Mucosa of descending colon (tissue), 3 donors: Measurements from ENCODE around the gene CAMK4. TPM values are rescaled to one million over a fixed set of nuclear protein-coding genes. Genes with fewer than 3 reads are reported as not detected.
"Not testable (repeated sequence)": the region's sequence is repeated elsewhere in the genome, so short reads cannot be mapped to it uniquely, and the experiment has no call there.

Experiments used
- ATAC-seq: fragments of 200-7000 bp; cut with Tn5 transposase; one replicate; pipeline ENCODE4 v1.9.1; 2020; ENCODE audit warnings: mild to moderate bottlenecking, moderate library complexity
- DNase-seq, 3 donors: peaks; one replicate each; pipeline ENCODE4 v3.0.0-alpha.2; 2020
- H3K36me3 ChIP-seq: fragments of 200-600 bp; one replicate; pipeline ENCODE4 v1.8.0; 2021; ENCODE audit warnings: low read depth, mild to moderate bottlenecking
- H3K4me1 ChIP-seq: fragments of 200-600 bp; one replicate; pipeline ENCODE4 v1.8.0; 2021; ENCODE audit warnings: low read depth, mild to moderate bottlenecking
- H3K4me3 ChIP-seq: fragments of 200-600 bp; one replicate; pipeline ENCODE4 v1.8.0; 2021; ENCODE audit warnings: mild to moderate bottlenecking
- H3K9me3 ChIP-seq: fragments of 200-600 bp; one replicate; pipeline ENCODE4 v1.8.0; 2021; ENCODE audit warnings: mild to moderate bottlenecking
- CTCF ChIP-seq: fragments of 200-600 bp; IDR thresholded peaks from one replicate; pipeline ENCODE4 v1.8.0; 2022; ENCODE audit warnings: antibody characterized with exemption, mild to moderate bottlenecking
- intact Hi-C, 2 donors: fragments of 100-400 bp; cut with DNase I in 1 of 2; cut with micrococcal nuclease in 1 of 2; formaldehyde crosslinking; loops; one replicate each; pipeline versions ENCODE4 v1.11.0 to v1.11.1; 2022; cut with DNase I, micrococcal nuclease
- total RNA-seq, 3 donors: library from RNA; stranded (reverse); fragmentation: NEBNext Ultra II Directional in 2 of 3; extraction: Animal tissue kit (Norgen Biotek cat#: 25700) in 2 of 3; gene quantifications; one replicate each; pipeline versions ENCODE4 v1.2.1 to v1.2.4, GENCODE V29; 2021 to 2023
- donor health status: DM: no; HTN: no; CAD: no; lungs with moderate emphysema.
- donor health status: DM: no; HTN: no; CAD: no.
- donor health status: DM: no; HTN: yes; CAD: no.

The CAMK4 gene
- total RNA-seq, 3 donors from 2014 or later = 2.0 to 5.5 (median 4.0) TPM

GRCh38 chr5:111345731-111346130 is 121.5 kb downstream of the CAMK4 start:
- intact Hi-C loops = no loop called here
- no peaks in the 10 kb centered on the region for H3K9me3 ChIP-seq
- H3K36me3 ChIP-seq = no peaks in the 10 kb centered on the region
- no peaks in the 10 kb centered on the region for H3K4me1 ChIP-seq
- no peak overlapping the region for H3K4me3 ChIP-seq
- no peak for ATAC-seq
- no peak for TF ChIP-seq CTCF
- DNase-seq = no peak

DNA sequence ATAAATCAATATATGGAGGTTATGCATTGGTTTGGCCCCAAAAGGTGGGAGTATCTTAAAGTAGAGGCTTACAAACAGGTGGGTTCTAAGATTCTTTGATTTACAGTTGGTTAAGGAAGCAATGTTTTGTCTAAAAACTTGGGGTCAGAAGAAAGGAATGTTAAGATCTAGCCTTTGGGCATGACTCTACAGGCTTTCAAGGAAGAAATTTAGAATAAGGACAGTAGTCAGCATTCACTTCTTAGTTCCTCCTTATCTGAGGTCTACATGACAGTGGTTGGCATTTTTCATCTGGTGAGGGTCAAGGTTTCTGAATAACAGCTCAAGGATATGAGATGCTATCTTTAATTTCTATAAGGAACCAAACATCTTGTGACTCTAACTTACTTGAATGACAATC is 122.8 kb downstream of the CAMK4 start:
- H3K36me3 ChIP-seq = no peaks in the 10 kb centered on the region
- DNase-seq (no peak), ATAC-seq (no peak)
- intact Hi-C loops = no loop called here
- TF ChIP-seq CTCF = no peak
- no peak overlapping the region for H3K4me3 ChIP-seq
- no peaks in the 10 kb centered on the region for H3K9me3 ChIP-seq
- H3K4me1 ChIP-seq = no peaks in the 10 kb centered on the region

DNA sequence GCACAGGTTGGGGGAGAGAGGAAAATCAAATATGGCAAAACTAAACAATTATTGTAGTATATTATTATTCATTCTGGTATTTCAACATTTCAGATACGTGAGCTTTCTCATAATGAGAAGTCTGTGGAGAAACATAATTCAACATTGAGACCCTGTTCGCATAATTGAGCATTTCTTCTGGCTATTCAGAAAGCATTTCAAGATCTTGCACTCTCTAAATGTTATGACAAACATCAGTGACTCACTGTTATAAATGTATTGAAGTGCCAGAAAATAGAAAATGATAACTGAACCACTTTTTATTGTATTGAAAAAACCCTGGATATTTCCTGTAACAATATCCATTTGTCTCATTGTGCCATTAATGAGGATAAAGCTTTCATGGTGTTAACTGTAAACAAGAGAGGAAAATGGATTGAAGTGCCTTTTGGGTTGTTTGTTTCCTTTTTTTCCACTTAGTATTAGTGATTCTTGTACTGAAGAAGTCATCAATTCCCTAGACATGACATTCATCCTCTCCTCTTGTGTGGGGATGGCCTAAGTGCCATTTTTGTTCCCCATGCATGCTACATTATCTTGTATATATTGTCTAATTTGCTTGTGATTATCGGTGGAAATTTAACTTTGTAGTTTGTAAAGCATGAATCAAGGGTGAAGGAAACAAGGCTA is 124.6 kb downstream of the CAMK4 start:
- H3K36me3 ChIP-seq = no peaks in the 10 kb centered on the region
- DNase-seq (no peak), ATAC-seq (no peak)
- intact Hi-C loops = no loop called here
- H3K4me3 ChIP-seq = no peak overlapping the region
- H3K9me3 ChIP-seq = no peaks in the 10 kb centered on the region
- H3K4me1 ChIP-seq = no peaks in the 10 kb centered on the region
- TF ChIP-seq CTCF = no peak

DNA sequence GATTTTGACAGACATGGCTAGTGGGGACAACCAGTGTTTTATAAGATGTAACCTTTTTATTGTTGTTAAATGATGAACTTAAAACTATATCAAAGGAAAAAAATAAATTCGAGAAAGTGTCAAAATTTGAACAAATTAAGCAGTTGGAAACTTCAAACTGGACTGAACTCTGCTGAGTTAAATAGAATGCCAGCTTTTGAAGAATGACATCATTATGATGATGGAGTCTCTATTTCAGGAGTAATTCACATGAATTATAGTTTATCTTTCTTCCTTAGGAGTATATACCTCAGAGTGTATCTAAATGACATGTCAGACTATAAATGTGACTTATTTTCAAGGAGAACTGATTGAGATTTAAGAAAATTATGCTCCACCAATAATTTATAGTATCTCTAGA is 125.2 kb downstream of the CAMK4 start:
- DNase-seq = no peak
- TF ChIP-seq CTCF = no peak

GRCh38 chr5:111353035-111353434 is 128.9 kb downstream of the CAMK4 start:
- DNase-seq = no peak
- Histone ChIP-seq H3K9me3 (no peaks in the 10 kb centered on the region), H3K4me1 (no peaks in the 10 kb centered on the region), H3K4me3 (no peak overlapping the region), H3K36me3 (no peaks in the 10 kb centered on the region)
- TF ChIP-seq CTCF = no peak
- intact Hi-C loops = no loop called here
- no peak for ATAC-seq

More for the DNA sequence above, 125.2 kb downstream of the CAMK4 start:
- no peaks in the 10 kb centered on the region for H3K9me3 ChIP-seq
- H3K4me3 ChIP-seq = no peak overlapping the region
- ATAC-seq = no peak
- intact Hi-C loops = no loop called here
- no peaks in the 10 kb centered on the region for H3K4me1 ChIP-seq
- H3K36me3 ChIP-seq = no peaks in the 10 kb centered on the region

- H3K36me3 ChIP-seq, intact Hi-C loops, ATAC-seq: not testable (repeated sequence)
Observed at GRCh38 chr5:111358726-111359125, 134.5 kb downstream of the CAMK4 start.

More at GRCh38 chr5:111358726-111359125, 134.5 kb downstream of the CAMK4 start:
- DNase-seq, H3K9me3 ChIP-seq, H3K4me3 ChIP-seq, H3K4me1 ChIP-seq: not testable (repeated sequence)
